HepG2 (cell line): ENCODE data around the gene TSC22D2. TPM values are rescaled to one million over a fixed set of nuclear protein-coding genes. Genes with fewer than 3 reads are reported as not detected.

Experiments
- AHR ChIP-seq: IDR thresholded peaks from 2 replicates; pipeline ENCODE4 v1.6.1; 2018; ENCODE audit warnings: missing genetic modification reagents, missing compliant biosample characterization
- ARID5B ChIP-seq: IDR thresholded peaks from 2 replicates; pipeline ENCODE4 v1.4.0; 2020; ENCODE audit warnings: mild to moderate bottlenecking, missing genetic modification reagents
- CAMTA2 ChIP-seq: sonication (generic); formaldehyde crosslinking; IDR thresholded peaks from 2 replicates; pipeline ENCODE4 v1.4.0; 2020; ENCODE audit warnings: mild to moderate bottlenecking, missing genetic modification reagents, borderline replicate concordance
- HMGA1 ChIP-seq: sonication (generic); formaldehyde crosslinking; conservative IDR thresholded peaks from 2 replicates; pipeline ENCODE4 v1.4.0; 2020; ENCODE audit warnings: missing genetic modification reagents
- KMT2A ChIP-seq: sonication (generic); formaldehyde crosslinking; IDR thresholded peaks from 2 replicates; pipeline ENCODE4 v1.4.0; 2020; ENCODE audit warnings: missing genetic modification reagents
- PLRG1 ChIP-seq: fragments of 450-650 bp; conservative IDR thresholded peaks from 2 replicates; pipeline ENCODE4 v1.6.1; 2016
- SMARCE1 ChIP-seq: fragments of 450-650 bp; IDR thresholded peaks from 2 replicates; pipeline ENCODE4 v1.6.1; 2017; ENCODE audit warnings: borderline replicate concordance
- SNAPC4 ChIP-seq: sonication (generic); formaldehyde crosslinking; IDR thresholded peaks from 2 replicates; pipeline ENCODE4 v1.4.0; 2020; ENCODE audit warnings: mild to moderate bottlenecking, missing genetic modification reagents
- SOX5 ChIP-seq: IDR thresholded peaks from 2 replicates; pipeline ENCODE4 v1.6.1; 2016; ENCODE audit warnings: borderline replicate concordance
- SP140L ChIP-seq: sonication (generic); formaldehyde crosslinking; IDR thresholded peaks from 2 replicates; pipeline ENCODE4 v1.4.0; 2020; ENCODE audit warnings: missing genetic modification reagents, borderline replicate concordance
- ZBTB39 ChIP-seq: sonication (generic); formaldehyde crosslinking; IDR thresholded peaks from 2 replicates; pipeline ENCODE4 v1.5.0; 2020; ENCODE audit warnings: missing genetic modification reagents
- ZNF335 ChIP-seq: sonication (generic); formaldehyde crosslinking; IDR thresholded peaks from 2 replicates; pipeline ENCODE4 v1.4.0; 2020; ENCODE audit warnings: missing genetic modification reagents
- ZNF691 ChIP-seq: sonication (generic); formaldehyde crosslinking; IDR thresholded peaks from 2 replicates; pipeline ENCODE4 v1.4.0; 2020; ENCODE audit warnings: missing genetic modification reagents, low read depth, mild to moderate bottlenecking, borderline replicate concordance
- polyA plus RNA-seq, 8 experiments: library from polyadenylated mRNA; depleted of rRNA in 3 of 8; stranded (reverse) in 7 of 8; unstranded in 1 of 8; fragments of >200 nt; fragmentation: Illumina TruSeq in 4 of 8; extraction: Trizol in 4 of 8; gene quantifications; 2 replicates each; pipeline versions ENCODE4 v1.2.1 to v1.2.3, GENCODE V29; 2011 to 2016; ENCODE audit warnings: low read depth in 4 of 8, missing spikeins in 1 of 8, mixed read lengths in 1 of 8; ENCODE audit not compliant: insufficient read depth in 1 of 8
- total RNA-seq, 5 experiments: library from RNA; depleted of rRNA; stranded (reverse); fragments of >200 nt; fragmentation: Illumina TruSeq; extraction: Trizol; gene quantifications; 2 replicates each; pipeline ENCODE4 v1.2.3, GENCODE V29; 2016; ENCODE audit warnings: low read depth in 1 of 5
- TF ChIP-seq, protein P1 (sequence below): sonication (generic); formaldehyde crosslinking; IDR thresholded peaks from 2 replicates; pipeline ENCODE4 v1.4.0; 2020; ENCODE audit warnings: missing genetic modification reagents, mild to moderate bottlenecking, borderline replicate concordance

The TSC22D2 gene
- total and polyA plus RNA-seq, 2 of the 13 experiments (the other 11 are each of a cell fraction or from before 2014, with no cell fraction given), result 4.6 to 8.2 TPM

DNA sequence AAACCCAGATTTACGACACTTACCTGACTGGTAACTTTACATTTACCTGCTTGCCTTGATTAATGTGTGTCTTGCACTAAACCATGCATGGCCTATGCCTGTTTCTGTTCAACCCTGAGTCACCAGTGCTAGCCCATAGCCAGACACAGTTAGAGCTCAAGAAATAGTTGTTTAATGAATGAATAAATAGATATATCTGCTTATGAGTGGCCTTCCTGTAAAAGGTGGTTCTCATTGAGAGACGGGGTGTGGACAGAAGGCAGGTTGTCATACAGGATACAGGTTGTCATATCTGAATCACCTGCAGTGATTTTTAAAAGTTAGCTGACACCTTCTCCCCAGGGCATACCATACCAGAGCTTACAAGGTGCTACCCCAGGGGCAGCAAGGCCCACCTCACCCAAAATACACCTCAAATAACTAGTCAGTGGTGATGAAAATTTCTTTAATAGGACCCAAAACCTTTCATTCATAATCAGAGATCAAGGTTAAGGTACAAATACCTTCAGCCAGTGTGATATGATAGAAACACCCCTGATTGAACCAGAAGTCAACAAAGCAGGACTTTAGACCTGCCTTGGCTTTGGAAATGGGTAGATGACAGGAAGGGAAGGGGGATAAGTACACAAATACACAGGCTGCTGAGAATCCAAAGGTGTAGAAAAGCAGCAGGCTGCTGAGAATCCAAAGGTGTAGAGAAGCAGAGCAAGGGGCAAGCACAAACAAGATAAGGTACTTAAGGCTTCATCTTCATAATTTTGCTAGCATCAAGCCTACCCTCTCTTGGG is 45.4 kb upstream of the TSC22D2 start (continued):
- TF ChIP-seq ZBTB39 (CRISPR knock-in tag) (no peak), ARID5B (peak; percentile 70), KMT2A (no peak), ZNF335 (CRISPR knock-in tag) (no peak), SMARCE1 (no peak), SOX5 (peak; percentile 40; the same call in 1 of the 2 replicates), PLRG1 (no peak), SP140L (no peak), SNAPC4 (CRISPR knock-in tag) (no peak), ZNF691 (no peak), HMGA1 (no peak), CAMTA2 (CRISPR knock-in tag) (no peak), AHR (CRISPR knock-in tag) (no peak)
- TF ChIP-seq, protein P1, sequence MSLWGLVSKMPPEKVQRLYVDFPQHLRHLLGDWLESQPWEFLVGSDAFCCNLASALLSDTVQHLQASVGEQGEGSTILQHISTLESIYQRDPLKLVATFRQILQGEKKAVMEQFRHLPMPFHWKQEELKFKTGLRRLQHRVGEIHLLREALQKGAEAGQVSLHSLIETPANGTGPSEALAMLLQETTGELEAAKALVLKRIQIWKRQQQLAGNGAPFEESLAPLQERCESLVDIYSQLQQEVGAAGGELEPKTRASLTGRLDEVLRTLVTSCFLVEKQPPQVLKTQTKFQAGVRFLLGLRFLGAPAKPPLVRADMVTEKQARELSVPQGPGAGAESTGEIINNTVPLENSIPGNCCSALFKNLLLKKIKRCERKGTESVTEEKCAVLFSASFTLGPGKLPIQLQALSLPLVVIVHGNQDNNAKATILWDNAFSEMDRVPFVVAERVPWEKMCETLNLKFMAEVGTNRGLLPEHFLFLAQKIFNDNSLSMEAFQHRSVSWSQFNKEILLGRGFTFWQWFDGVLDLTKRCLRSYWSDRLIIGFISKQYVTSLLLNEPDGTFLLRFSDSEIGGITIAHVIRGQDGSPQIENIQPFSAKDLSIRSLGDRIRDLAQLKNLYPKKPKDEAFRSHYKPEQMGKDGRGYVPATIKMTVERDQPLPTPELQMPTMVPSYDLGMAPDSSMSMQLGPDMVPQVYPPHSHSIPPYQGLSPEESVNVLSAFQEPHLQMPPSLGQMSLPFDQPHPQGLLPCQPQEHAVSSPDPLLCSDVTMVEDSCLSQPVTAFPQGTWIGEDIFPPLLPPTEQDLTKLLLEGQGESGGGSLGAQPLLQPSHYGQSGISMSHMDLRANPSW, result no peak
